Keratinocyte (primary cell): ENCODE measurements around the gene RPS21. TPM values are rescaled to one million over a fixed set of nuclear protein-coding genes. Genes with fewer than 3 reads are reported as not detected.

Experiments used
- DNase-seq: peaks from one replicate; pipeline ENCODE4 v3.0.0-alpha.2; 2011; ENCODE audit warnings: low read depth, missing footprints, low spot score
- FAIRE-seq: peaks from 2 replicates; lab custom pipeline; 2011; peaks lifted over from hg19 to GRCh38; lab: Jason Lieb, UNC
- H2AFZ ChIP-seq: 2 replicates; pipeline ENCODE4 v1.6.0; 2012; ENCODE audit warnings: low read length, control low read depth, inconsistent platforms; ENCODE audit not compliant: control insufficient read depth
- H3K27ac ChIP-seq: 2 replicates; pipeline ENCODE4 v1.5.1; 2011; ENCODE audit warnings: low read length; ENCODE audit not compliant: control insufficient read depth, insufficient read depth
- H3K27me3 ChIP-seq: 3 replicates; pipeline ENCODE4 v1.6.0; 2011; ENCODE audit warnings: low read length; ENCODE audit not compliant: control insufficient read depth, insufficient read depth; ENCODE audit errors: extremely low read depth
- H3K36me3 ChIP-seq, 2 experiments: 2 replicates in 1 of 2; 3 replicates in 1 of 2; pipeline ENCODE4 v1.5.1; 2011; ENCODE audit warnings: low read length in 2 of 2, mild to moderate bottlenecking in 1 of 2; ENCODE audit not compliant: control insufficient read depth in 2 of 2, insufficient read depth in 2 of 2; ENCODE audit errors: extremely low read depth in 1 of 2
- H3K4me1 ChIP-seq: 3 replicates; pipeline ENCODE4 v1.5.1; 2011; ENCODE audit warnings: low read length; ENCODE audit not compliant: control insufficient read depth, insufficient read depth; ENCODE audit errors: extremely low read depth
- H3K4me2 ChIP-seq: 3 replicates; pipeline ENCODE4 v1.6.0; 2011; ENCODE audit warnings: low read depth, low read length; ENCODE audit not compliant: control insufficient read depth, insufficient read depth; ENCODE audit errors: extremely low read depth
- H3K4me3 ChIP-seq, 3 experiments: fragments of 200-600 bp in 1 of 3; sonication (generic) in 1 of 3; 2 replicates in 2 of 3; 3 replicates in 1 of 3; pipeline ENCODE4 v1.5.1; 2011 to 2016; ENCODE audit warnings: low read length in 3 of 3, mild to moderate bottlenecking in 3 of 3, control low read depth in 2 of 3, inconsistent platforms in 1 of 3, low read depth in 1 of 3, mixed read lengths in 1 of 3, mixed run types in 1 of 3, moderate library complexity in 1 of 3; ENCODE audit not compliant: control insufficient read depth in 2 of 3, insufficient read depth in 2 of 3; ENCODE audit errors: extremely low read depth in 1 of 3
- H3K79me2 ChIP-seq: 2 replicates; pipeline ENCODE4 v1.6.0; 2012; ENCODE audit warnings: low read length; ENCODE audit not compliant: control insufficient read depth, insufficient read depth
- H3K9ac ChIP-seq: 3 replicates; pipeline ENCODE4 v1.6.0; 2011; ENCODE audit warnings: low read length; ENCODE audit not compliant: control insufficient read depth, insufficient read depth; ENCODE audit errors: extremely low read depth
- H3K9me1 ChIP-seq: 3 replicates; pipeline ENCODE4 v1.6.0; 2011; ENCODE audit warnings: low read length; ENCODE audit not compliant: control insufficient read depth, insufficient read depth; ENCODE audit errors: extremely low read depth
- H3K9me3 ChIP-seq: 2 replicates; pipeline ENCODE4 v1.5.1; 2012; ENCODE audit warnings: low read depth, low read length; ENCODE audit not compliant: control insufficient read depth
- H4K20me1 ChIP-seq: 3 replicates; pipeline ENCODE4 v1.6.0; 2011; ENCODE audit warnings: low read length; ENCODE audit not compliant: control insufficient read depth, insufficient read depth; ENCODE audit errors: extremely low read depth
- EZH2 ChIP-seq: IDR thresholded peaks from one replicate; pipeline ENCODE4 v1.6.1; 2012; ENCODE audit warnings: inconsistent platforms, mild to moderate bottlenecking, low read length, moderate library complexity
- dilution Hi-C: fragments of 300-500 bp; cut with MboI; formaldehyde crosslinking; loops from one replicate; pipeline ENCODE4 v1.7.0; 2020; ENCODE audit warnings: low sequenced_read_pairs; ENCODE audit not compliant: extremely low pct_ligation_motif_present
- polyA plus RNA-seq, 5 experiments: library from polyadenylated mRNA; depleted of rRNA in 3 of 5; stranded (reverse) in 3 of 5; stranded (forward) in 1 of 5; unstranded in 1 of 5; fragments of >200 nt; gene quantifications; 1 replicate in 1 of 5; 2 replicates in 3 of 5; 3 replicates in 1 of 5; pipeline versions ENCODE4 v1.2.1 to v1.2.3, GENCODE V29; 2011 to 2012; ENCODE audit warnings: missing spikeins in 2 of 5, low read depth in 1 of 5, low replicate concordance in 1 of 5
- TF ChIP-seq, protein P1 (sequence below), 3 experiments: IDR thresholded peaks in 1 of 3; conservative IDR thresholded peaks in 1 of 3; optimal IDR thresholded peaks in 1 of 3; 2 replicates in 2 of 3; 3 replicates in 1 of 3; pipeline versions ENCODE3 to v1.5.1; 2011; ENCODE audit warnings: low read length in 3 of 3, mild to moderate bottlenecking in 3 of 3, moderate library complexity in 2 of 3, control low read depth in 1 of 3, inconsistent platforms in 1 of 3; ENCODE audit not compliant: insufficient read depth in 2 of 3; ENCODE audit errors: extremely low read depth in 1 of 3

RPS21 gene
- polyA plus RNA-seq, 1 donor (not counting 4 experiments of a cell fraction or from before 2014, with no cell fraction given): 3,874 TPM

DNA sequence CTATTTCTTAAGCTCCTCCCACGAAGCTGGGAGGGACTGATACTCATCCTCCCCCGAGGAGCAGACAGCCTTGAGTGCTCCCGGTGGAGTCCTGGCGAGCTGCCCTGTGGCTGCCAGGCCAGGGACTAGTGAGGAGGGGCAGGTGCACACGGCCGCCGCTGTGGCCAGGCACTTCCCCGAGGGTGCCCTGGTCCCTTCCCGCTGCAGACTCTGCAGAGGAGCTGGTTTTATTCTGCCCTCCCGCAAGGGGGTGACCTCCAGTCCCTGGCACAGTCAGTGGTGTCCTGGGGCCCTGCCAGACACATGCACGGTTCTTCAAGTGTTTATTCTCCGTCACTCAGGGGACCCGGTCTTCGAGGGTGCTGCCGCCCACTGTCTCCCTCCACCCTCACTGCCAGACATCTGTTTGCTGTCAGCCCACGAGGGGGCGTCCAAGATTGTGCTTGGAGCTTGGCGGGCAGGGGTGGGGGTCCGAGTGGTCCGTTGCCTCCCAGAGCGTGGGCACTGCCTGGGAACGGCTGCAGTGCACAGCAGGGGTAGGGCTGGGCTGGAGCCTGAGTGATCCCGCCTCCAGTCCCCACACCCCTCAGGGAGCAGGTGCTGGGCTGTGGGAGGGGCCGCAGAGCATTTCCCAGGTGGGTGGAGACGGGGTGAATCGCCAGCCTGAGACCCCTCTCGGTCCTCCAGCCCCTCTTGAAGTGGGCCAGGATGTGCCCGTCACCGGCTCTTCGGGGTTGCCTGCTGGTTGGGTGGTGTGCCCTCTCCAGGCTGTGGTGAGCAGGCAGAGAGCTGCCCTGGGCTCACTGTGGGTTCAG is 23.2 kb downstream of the RPS21 start:
- H3K9me3 ChIP-seq: no peaks in the 10 kb centered on the region
- no peak overlapping the region for H2AFZ ChIP-seq
- no peak overlapping the region for H3K9ac ChIP-seq
- no peak for DNase-seq
- dilution Hi-C loops: no loop called here
- no peak for TF ChIP-seq EZH2
- TF ChIP-seq, protein P1, sequence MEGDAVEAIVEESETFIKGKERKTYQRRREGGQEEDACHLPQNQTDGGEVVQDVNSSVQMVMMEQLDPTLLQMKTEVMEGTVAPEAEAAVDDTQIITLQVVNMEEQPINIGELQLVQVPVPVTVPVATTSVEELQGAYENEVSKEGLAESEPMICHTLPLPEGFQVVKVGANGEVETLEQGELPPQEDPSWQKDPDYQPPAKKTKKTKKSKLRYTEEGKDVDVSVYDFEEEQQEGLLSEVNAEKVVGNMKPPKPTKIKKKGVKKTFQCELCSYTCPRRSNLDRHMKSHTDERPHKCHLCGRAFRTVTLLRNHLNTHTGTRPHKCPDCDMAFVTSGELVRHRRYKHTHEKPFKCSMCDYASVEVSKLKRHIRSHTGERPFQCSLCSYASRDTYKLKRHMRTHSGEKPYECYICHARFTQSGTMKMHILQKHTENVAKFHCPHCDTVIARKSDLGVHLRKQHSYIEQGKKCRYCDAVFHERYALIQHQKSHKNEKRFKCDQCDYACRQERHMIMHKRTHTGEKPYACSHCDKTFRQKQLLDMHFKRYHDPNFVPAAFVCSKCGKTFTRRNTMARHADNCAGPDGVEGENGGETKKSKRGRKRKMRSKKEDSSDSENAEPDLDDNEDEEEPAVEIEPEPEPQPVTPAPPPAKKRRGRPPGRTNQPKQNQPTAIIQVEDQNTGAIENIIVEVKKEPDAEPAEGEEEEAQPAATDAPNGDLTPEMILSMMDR (optimal IDR thresholded peaks at IDR 0.05 in 1 of 3, IDR thresholded peaks at IDR 0.05 in 1 of 3, conservative IDR thresholded peaks at IDR 0.05 in 1 of 3; ENCODE audit: extremely low read depth in 1 of 3, insufficient read depth in 2 of 3, low read length in 3 of 3): peak; percentile 49 to 75 (median 60)
- no peak overlapping the region for H3K27ac ChIP-seq
- peaks cover 12% of the 10 kb centered on the region for H3K4me1 ChIP-seq
- no peaks in the 10 kb centered on the region for H4K20me1 ChIP-seq
- no peak overlapping the region for H3K4me3 ChIP-seq
- H3K79me2 ChIP-seq: peaks cover 7% of the 10 kb centered on the region
- no peak overlapping the region for H3K4me2 ChIP-seq
- no peak for FAIRE-seq
- no peaks in the 10 kb centered on the region for H3K36me3 ChIP-seq
- no peaks in the 10 kb centered on the region for H3K9me1 ChIP-seq
- H3K27me3 ChIP-seq: no peaks in the 10 kb centered on the region

DNA sequence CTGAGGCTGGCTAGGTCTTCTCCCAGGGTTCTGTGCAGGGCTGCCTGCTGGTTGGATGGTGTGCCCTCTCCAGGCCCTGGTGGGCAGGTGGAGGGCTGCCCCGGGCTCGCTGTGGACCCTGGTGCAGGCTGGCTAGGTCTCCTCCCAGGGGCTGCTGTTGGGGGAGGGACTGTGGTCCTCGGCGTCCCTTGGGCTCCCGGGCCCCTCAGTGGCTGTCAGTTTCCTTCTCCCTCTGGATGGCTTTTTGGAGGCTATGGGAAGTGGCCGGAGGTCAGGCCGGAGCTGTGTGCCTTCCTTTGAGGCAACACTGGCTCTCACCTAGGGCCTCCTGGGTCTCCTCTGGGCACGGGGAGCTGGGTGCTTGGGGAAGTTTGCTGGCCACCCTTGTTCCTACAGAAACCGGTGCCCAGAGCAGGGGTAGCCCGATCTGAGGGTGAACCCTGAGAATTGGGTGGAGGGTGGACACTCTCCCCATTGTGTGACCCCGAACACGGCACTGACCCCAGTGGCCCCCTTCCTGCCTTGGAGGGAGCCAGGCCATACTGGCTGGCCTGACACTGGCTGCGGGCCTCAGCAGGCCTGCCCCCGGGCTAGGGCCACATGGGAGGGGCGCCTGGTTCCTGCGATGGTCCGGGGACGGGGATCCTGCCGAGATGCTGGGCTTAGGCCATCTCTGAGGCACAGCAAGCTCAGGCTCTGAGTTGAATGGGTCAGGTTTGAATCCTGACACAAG is 24.0 kb downstream of the RPS21 start:
- DNase-seq (no peak), FAIRE-seq (no peak)
- Histone ChIP-seq H3K79me2 (peaks cover 7% of the 10 kb centered on the region), H3K27ac (no peak overlapping the region), H2AFZ (no peak overlapping the region), H3K27me3 (no peaks in the 10 kb centered on the region), H3K4me3 (no peak overlapping the region), H4K20me1 (no peaks in the 10 kb centered on the region), H3K9me1 (no peaks in the 10 kb centered on the region), H3K9ac (no peak overlapping the region), H3K4me1 (peaks cover 12% of the 10 kb centered on the region), H3K9me3 (no peaks in the 10 kb centered on the region), H3K4me2 (no peak overlapping the region), H3K36me3 (no peaks in the 10 kb centered on the region)
- dilution Hi-C loops: no loop called here
- TF ChIP-seq EZH2: no peak
- TF ChIP-seq, protein P1 (optimal IDR thresholded peaks at IDR 0.05 in 1 of 3, IDR thresholded peaks at IDR 0.05 in 1 of 3, conservative IDR thresholded peaks at IDR 0.05 in 1 of 3; ENCODE audit: extremely low read depth in 1 of 3, insufficient read depth in 2 of 3, low read length in 3 of 3): no peak
